Stimulated activated naive CD8-positive, alpha-beta T cell treated with anti-CD3 and anti-CD28 coated beads, Interleukin-15, amount 100 ng/mL, for 72 hours (primary cell): ENCODE results near the gene EIF6.

Source experiments
- ATAC-seq: fragments of 150-1000 bp; cut with Tn5 transposase; 2 replicates; pipeline ENCODE4 v1.10.0; 2021; ENCODE audit warnings: mild to moderate bottlenecking, moderate library complexity
- DNase-seq, 2 donors: peaks; one replicate each; pipeline ENCODE4 v3.0.0; 2021 to 2022
- H3K27ac Mint-ChIP-seq, 2 donors: one replicate each; pipeline ENCODE4 v1.8.0; 2022; ENCODE audit warnings: mild to moderate bottlenecking in 2 of 2, mixed read lengths in 2 of 2, moderate library complexity in 2 of 2
- H3K27me3 Mint-ChIP-seq: one replicate; pipeline ENCODE4 v1.8.0; 2022; ENCODE audit warnings: mixed read lengths
- H3K4me1 Mint-ChIP-seq: one replicate; pipeline ENCODE4 v1.8.0; 2022; ENCODE audit warnings: mild to moderate bottlenecking, mixed read lengths
- H3K4me3 Mint-ChIP-seq, 2 donors: one replicate each; pipeline ENCODE4 v1.8.0; 2022; ENCODE audit warnings: mild to moderate bottlenecking in 2 of 2, mixed read lengths in 2 of 2, moderate library complexity in 1 of 2
- H3K9me3 Mint-ChIP-seq, 2 donors: one replicate each; pipeline ENCODE4 v1.8.0; 2022; ENCODE audit warnings: mixed read lengths in 2 of 2

EIF6 gene

GRCh38 chr20:35284267-35284991 is at the start of gene EIF6:
Gene EIF6, minus strand, starts transcription at chr20:35284772. Its CDS starts 285 bp downstream, at chr20:35284487.
- Mint-ChIP-seq H3K27ac (peak within 1 kb of the TSS; percentile 96 to 98), H3K9me3 (no peaks in the 10 kb centered on the region), H3K4me1 (peaks cover 36% of the 10 kb centered on the region), H3K27me3 (no peaks in the 10 kb centered on the region), H3K4me3 (peak within 1 kb of the TSS; percentile 97)
- DNase-seq (peak; percentile 81 to 86), ATAC-seq (peak; percentile 96)

DNA sequence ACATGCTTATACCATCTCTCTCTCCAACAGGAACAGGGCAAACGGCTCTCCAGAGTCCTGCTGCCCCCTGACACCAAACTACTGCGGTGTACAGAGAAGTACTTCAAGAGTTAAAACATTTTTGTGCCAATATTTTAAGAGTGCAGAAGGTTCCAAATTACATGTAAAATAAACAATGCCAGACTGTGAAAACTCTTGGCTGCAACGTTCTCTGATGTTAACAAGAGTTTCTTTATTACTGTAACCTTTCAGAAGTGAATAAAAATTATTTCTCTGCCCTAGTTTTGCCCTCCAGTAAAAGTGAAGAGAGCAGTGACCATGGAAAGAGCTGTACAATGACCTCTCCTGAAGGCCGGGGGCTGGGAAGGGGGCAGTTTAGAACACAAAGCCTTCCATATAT is 49.0 kb upstream of the EIF6 start:
- DNase-seq (no peak), ATAC-seq (no peak)
- peaks cover 20% of the 10 kb centered on the region for H3K4me1 Mint-ChIP-seq
- H3K27ac Mint-ChIP-seq = peak overlapping the region in 1 of 2 donors; percentile 42
- no peaks in the 10 kb centered on the region for H3K27me3 Mint-ChIP-seq
- no peaks in the 10 kb centered on the region for H3K9me3 Mint-ChIP-seq
- H3K4me3 Mint-ChIP-seq = no peak overlapping the region

DNA sequence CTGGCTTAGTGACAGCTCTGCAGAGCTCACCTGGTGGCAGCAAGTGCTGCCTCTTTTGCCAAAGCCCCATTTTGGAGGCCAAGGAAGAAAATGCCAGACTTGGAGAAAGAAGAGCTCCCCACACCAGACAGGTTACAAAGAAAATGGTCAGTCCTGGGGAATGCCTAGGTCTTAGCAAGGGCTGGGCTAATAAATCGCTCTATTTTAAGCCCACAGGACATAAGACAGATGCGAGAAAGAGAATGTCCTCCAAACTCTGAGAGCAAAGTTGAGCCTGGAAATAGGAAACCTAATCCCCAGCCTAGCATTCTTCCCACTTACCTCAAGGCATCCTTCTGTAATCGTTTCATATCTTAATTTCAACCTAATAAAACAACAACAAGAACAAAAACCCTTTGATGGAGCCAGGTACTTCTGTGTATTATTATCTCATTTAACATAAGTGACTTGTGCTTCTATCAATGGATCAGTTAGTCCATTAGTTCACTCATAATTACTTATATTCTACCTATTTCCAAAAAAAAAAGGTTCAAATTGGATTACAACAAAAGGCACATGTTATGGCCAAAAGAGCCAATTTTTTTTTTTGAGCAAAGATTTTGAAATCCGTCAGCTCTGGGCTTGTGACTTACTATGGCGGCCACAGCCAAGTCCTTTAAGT is 48.1 kb upstream of the EIF6 start:
- DNase-seq = no peak
- peaks cover 30% of the 10 kb centered on the region for H3K4me1 Mint-ChIP-seq
- H3K9me3 Mint-ChIP-seq = no peaks in the 10 kb centered on the region
- H3K27ac Mint-ChIP-seq = no peak overlapping the region
- ATAC-seq = no peak
- H3K4me3 Mint-ChIP-seq = no peak overlapping the region
- H3K27me3 Mint-ChIP-seq = no peaks in the 10 kb centered on the region

DNA sequence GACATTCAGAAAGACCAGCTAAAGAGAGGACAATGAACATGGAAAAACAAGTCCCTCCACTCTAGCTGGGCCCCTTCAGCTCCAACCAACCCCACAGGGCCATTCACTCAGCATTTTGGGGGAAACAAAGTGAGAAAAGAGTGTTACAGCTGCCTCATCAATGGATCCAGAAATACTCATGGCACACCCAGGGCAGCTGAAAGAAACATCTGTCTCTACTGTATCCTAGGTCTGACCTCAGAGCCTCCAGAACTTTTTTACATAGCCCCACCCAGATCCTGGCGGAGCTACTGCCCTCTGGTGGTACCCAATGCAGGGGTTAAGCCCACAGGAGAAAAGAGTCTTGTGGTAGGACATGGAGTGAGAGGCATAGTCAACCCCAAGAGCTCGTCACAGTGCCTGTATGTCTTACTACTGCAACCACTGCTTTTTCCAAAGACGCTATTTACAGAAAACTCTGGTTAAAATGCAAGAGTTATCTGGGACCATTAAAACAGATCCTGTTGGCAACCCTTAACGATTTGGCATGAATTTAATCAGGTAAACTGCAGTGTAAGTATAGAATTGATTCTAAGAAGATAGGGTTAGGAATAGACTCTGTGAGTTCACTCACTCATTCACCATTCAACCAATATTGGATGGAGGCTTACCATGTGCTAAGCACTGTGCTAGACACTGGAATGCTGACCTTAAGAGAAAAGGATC is 45.0 kb upstream of the EIF6 start:
- DNase-seq = peak; percentile 49 to 64
- no peaks in the 10 kb centered on the region for H3K27me3 Mint-ChIP-seq
- ATAC-seq = peak; percentile 95
- H3K9me3 Mint-ChIP-seq = no peaks in the 10 kb centered on the region
- H3K4me1 Mint-ChIP-seq = peaks cover 49% of the 10 kb centered on the region
- H3K27ac Mint-ChIP-seq = no peak overlapping the region
- no peak overlapping the region for H3K4me3 Mint-ChIP-seq

DNA sequence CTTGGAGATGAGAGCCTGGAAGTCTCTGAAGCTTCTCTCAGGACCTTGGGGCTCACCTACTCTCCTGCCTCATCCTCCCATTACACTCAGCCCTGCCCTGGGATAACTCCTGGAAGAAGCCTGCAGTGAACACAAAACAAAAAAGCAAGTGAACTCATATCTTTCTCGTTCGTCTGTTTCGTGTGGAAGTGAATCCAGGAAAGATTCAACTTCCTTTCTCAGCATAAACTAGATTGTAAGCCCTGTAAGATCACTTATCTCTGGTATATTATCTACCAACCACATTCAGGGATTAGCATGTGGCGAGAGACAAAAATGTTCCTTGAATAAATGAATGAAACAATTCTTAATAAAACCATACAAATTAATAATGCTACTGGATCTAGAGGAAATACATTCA is 44.1 kb upstream of the EIF6 start:
- Mint-ChIP-seq H3K27ac (peak overlapping the region; percentile 49 to 81), H3K9me3 (no peaks in the 10 kb centered on the region), H3K4me3 (peak overlapping the region in 1 of 2 donors; percentile 11)

DNA sequence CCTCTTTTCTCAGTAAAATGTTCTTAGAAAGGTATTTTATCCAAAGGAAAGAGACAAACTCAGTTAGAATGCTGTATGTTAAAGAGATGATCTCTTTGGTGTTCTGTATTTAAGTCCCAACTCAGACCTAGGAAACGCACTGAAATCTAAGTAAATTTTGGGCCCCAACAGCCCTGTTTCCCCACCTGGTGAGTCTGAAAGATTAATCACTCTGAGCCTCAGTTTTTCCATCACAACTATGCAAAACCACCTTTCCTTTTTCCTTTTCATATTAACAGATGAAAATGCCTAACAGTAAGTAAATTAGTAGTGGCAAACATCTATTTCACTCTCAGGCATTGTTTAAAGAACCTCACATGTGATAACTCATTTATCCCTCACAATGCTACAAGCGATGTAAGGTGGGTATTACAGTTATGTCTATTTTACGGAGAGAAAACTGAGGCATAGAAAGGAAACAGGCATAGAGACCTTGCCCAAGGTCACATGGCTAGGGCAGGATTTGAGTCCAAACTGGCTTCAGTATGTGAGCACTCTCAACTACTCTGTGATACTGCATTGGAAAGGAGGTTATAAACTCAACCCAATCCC is 43.6 kb upstream of the EIF6 start:
- Mint-ChIP-seq H3K4me1 (peaks cover 54% of the 10 kb centered on the region), H3K9me3 (no peaks in the 10 kb centered on the region), H3K27me3 (no peaks in the 10 kb centered on the region), H3K27ac (peak overlapping the region; percentile 49 to 81), H3K4me3 (peak overlapping the region in 1 of 2 donors; percentile 11)
- ATAC-seq (no peak), DNase-seq (no peak)

More for the DNA sequence above, 44.1 kb upstream of the EIF6 start:
- Mint-ChIP-seq H3K4me1 (peaks cover 49% of the 10 kb centered on the region), H3K27me3 (no peaks in the 10 kb centered on the region)
- DNase-seq (no peak), ATAC-seq (no peak)

GRCh38 chr20:35327074-35327976 is 42.8 kb upstream of the EIF6 start:
- H3K4me1 Mint-ChIP-seq = peaks cover 59% of the 10 kb centered on the region
- no peak for DNase-seq
- no peaks in the 10 kb centered on the region for H3K27me3 Mint-ChIP-seq

GRCh38 chr20:35326740-35327073 is 42.1 kb upstream of the EIF6 start:
- no peak overlapping the region for H3K4me3 Mint-ChIP-seq
- no peak overlapping the region for H3K27ac Mint-ChIP-seq
- DNase-seq (no peak), ATAC-seq (no peak)
- H3K4me1 Mint-ChIP-seq = peaks cover 58% of the 10 kb centered on the region
- H3K9me3 Mint-ChIP-seq = no peaks in the 10 kb centered on the region
- H3K27me3 Mint-ChIP-seq = no peaks in the 10 kb centered on the region

More at GRCh38 chr20:35327074-35327976, 42.8 kb upstream of the EIF6 start:
- H3K27ac Mint-ChIP-seq = peak overlapping the region in 1 of 2 donors; percentile 80
- ATAC-seq = no peak
- H3K9me3 Mint-ChIP-seq = no peaks in the 10 kb centered on the region
- no peak overlapping the region for H3K4me3 Mint-ChIP-seq

DNA sequence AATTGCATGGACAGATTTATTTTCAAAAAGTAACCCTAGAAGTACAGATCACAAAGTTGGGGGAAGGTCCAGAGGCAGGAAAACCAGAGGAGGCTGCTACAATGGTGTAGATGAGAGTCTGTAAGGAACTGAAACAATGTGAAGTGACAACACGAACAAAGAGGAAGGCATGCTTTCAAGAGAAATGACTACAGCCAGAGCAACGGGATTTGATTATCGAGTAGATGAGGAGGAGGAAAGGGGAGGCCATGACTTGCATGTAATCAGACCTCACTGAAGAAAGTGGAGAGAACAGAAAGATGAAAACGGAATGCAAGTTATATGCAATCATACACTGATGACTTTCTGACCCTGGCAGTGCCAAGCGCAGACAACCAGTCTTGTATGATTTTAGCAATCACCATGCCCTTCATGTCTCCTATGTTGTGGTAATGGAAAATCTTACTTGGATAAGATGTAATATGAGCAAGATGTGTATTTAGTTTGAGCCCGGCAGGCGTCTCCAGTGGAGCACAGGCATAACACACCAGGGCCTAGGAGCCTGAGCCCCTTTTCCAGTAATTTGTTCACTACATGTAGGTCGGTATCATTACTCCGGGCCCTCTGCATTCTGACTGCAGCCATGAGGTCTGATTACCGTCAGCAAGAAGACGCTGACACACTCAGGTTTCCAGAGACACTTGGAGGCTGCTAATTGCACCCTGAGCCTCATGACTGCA is 41.6 kb upstream of the EIF6 start:
- Mint-ChIP-seq H3K27me3 (no peaks in the 10 kb centered on the region), H3K27ac (no peak overlapping the region), H3K4me3 (no peak overlapping the region), H3K4me1 (peaks cover 53% of the 10 kb centered on the region), H3K9me3 (no peaks in the 10 kb centered on the region)
- no peak for ATAC-seq
- no peak for DNase-seq

- DNase-seq (no peak), ATAC-seq (no peak)
- no peaks in the 10 kb centered on the region for H3K27me3 Mint-ChIP-seq
- H3K4me1 Mint-ChIP-seq = peaks cover 47% of the 10 kb centered on the region
- H3K9me3 Mint-ChIP-seq = no peaks in the 10 kb centered on the region
- H3K27ac Mint-ChIP-seq = no peak overlapping the region
- H3K4me3 Mint-ChIP-seq = no peak overlapping the region
Measured at GRCh38 chr20:35325401-35325800, 40.8 kb upstream of the EIF6 start.

GRCh38 chr20:35320396-35321126 is 36.0 kb upstream of the EIF6 start:
- Mint-ChIP-seq H3K27ac (no peak overlapping the region), H3K4me1 (peaks cover 28% of the 10 kb centered on the region), H3K4me3 (no peak overlapping the region), H3K27me3 (no peaks in the 10 kb centered on the region), H3K9me3 (no peaks in the 10 kb centered on the region)
- ATAC-seq = no peak
- no peak for DNase-seq

GRCh38 chr20:35319871-35320197 is 35.3 kb upstream of the EIF6 start:
- Mint-ChIP-seq H3K4me1 (peaks cover 35% of the 10 kb centered on the region), H3K27me3 (no peaks in the 10 kb centered on the region), H3K9me3 (no peaks in the 10 kb centered on the region), H3K27ac (no peak overlapping the region), H3K4me3 (no peak overlapping the region)
- ATAC-seq = no peak
- DNase-seq = no peak

DNA sequence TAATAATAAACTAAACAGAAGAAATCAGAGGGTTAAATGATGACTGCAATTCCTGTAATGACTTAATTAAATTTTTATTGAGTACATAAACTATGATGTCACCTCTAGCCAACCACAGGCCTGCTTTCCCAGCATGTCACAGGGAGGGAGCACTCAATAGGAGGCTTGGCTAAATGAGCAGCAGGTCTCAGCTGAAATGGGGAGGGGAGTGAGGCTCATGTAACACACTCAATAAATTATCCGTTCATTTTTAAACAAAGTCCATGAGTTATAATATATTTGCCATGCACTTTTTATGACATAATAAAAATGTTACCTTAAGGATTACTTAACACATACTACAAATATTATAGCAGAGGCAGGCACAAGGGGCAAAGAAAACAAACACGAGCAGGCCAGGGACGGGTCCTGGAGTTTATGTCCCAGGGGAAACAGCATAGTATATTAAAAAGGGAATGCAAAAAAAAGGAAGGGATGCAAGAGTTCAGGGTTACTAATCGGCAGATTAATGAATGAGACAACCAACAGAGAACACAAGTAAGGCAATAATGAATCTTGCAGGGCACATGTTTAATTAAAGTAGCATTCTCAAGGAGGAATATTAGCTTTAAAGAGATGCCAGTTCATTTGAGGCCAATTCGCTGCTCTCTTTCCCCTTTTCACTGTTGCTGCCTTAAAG is 34.8 kb upstream of the EIF6 start:
- no peak for DNase-seq
- Mint-ChIP-seq H3K4me1 (peaks cover 40% of the 10 kb centered on the region), H3K27ac (peak overlapping the region in 1 of 2 donors; percentile 76), H3K4me3 (no peak overlapping the region), H3K27me3 (no peaks in the 10 kb centered on the region), H3K9me3 (no peaks in the 10 kb centered on the region)
- ATAC-seq = no peak
